ENCODE data around the gene SLC26A6. TPM values are rescaled to one million over a fixed set of nuclear protein-coding genes. Genes with fewer than 3 reads are reported as not detected.
A peak's percentile ranks its signal among the peaks of the same experiment; 100 is the strongest.

SLC26A6 gene
- total RNA-seq, 2 experiments from 2014 or later = 13.5 to 14.4 TPM

DNA sequence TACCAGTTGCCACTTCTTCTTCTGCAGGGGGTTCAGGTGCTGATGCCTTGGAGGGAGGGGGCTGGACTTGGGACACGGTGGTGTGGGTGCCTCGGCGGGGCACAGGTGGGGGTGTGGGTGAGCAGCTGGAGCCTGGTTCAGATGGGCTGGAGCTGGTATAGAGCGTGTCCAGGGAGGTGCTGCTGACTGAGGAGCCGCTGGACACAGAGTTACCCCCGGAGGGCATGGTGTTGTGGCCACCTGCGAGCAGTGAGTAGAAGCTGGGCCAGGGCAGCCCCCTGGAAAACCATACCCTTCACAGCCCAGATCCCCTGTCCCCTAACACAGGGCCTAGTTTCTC lies 46.2 kb upstream of the SLC26A6 start:
- TF ChIP-seq, protein P1, sequence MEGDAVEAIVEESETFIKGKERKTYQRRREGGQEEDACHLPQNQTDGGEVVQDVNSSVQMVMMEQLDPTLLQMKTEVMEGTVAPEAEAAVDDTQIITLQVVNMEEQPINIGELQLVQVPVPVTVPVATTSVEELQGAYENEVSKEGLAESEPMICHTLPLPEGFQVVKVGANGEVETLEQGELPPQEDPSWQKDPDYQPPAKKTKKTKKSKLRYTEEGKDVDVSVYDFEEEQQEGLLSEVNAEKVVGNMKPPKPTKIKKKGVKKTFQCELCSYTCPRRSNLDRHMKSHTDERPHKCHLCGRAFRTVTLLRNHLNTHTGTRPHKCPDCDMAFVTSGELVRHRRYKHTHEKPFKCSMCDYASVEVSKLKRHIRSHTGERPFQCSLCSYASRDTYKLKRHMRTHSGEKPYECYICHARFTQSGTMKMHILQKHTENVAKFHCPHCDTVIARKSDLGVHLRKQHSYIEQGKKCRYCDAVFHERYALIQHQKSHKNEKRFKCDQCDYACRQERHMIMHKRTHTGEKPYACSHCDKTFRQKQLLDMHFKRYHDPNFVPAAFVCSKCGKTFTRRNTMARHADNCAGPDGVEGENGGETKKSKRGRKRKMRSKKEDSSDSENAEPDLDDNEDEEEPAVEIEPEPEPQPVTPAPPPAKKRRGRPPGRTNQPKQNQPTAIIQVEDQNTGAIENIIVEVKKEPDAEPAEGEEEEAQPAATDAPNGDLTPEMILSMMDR (IDR thresholded peaks at IDR 0.05) = no peak

DNA sequence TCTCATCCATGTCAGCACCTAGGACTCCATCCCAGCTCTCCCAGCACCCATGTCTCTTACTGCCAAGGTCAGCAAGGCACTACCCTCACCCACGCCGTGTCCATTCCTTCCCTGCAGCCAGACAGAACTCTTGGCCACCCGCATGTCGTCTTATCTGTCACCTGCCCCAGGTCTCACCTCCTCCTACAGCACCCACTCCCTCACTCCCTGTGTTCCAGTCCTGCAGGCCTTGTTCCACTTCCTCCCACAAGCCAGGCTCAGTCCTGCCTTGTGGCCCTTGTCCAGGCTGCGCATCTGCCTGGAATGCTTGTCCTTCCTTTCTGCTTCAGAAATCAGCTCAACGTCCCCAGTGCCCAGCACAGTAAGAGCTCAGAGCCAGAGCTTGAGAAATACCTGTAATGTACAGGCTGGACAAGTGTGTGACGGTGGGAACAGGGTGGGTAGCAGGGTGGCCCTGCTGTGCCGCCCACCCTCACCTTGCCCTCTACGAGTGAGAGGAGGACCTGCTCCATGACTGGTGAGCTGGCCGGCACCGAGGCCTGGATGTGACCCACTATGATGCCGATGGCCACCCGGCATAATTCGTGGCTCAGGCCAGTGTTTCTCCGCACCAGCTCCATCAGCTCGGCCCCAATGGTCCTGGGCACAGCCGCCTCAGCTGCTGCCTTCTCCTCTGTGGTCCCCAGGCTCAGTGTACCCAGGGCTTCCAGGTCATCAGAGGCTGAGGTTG lies 45.7 kb upstream of the SLC26A6 start:
- Histone ChIP-seq H3K4me3 (ENCODE audit: low read length) (no peak overlapping the region), H3K9me3 (ENCODE audit: control insufficient read depth in 1 of 2, insufficient read depth in 1 of 2, low read length in 2 of 2) (no peaks in the 10 kb centered on the region), H3K27me3 (ENCODE audit: control insufficient read depth in 1 of 2, insufficient read depth in 2 of 2, low read length in 2 of 2) (no peaks in the 10 kb centered on the region), H3K36me3 (ENCODE audit: insufficient read depth, low read length) (peaks cover 46% of the 10 kb centered on the region), H3K27ac (ENCODE audit: low read depth in 1 of 2, low read length in 2 of 2) (no peak overlapping the region), H3K4me1 (ENCODE audit: insufficient read depth, low read length) (peaks cover 31% of the 10 kb centered on the region)
- TF ChIP-seq, protein P1 (IDR thresholded peaks at IDR 0.05) = no peak
- Mint-ChIP-seq H3K27me3 (no peaks in the 10 kb centered on the region), H3K4me3 (peak overlapping the region; percentile 42), H3K36me3 (ENCODE audit: low read depth) (peaks cover 59% of the 10 kb centered on the region), H3K4me1 (ENCODE audit: low read depth) (peaks cover 43% of the 10 kb centered on the region), H3K27ac (no peak overlapping the region), H3K9me3 (no peaks in the 10 kb centered on the region)
- ChIA-PET POLR2A (no interaction called here), CTCF (no interaction called here)
- peak in 1 of 14 experiments; percentile 15 for DNase-seq
- intact Hi-C loops (cut with DNase I, micrococcal nuclease) = loop anchor here (10.0 kb wide), 2 partner anchors 1166 to 1824 kb away; partner anchors contain the start of genes CACNA2D2 (in 1 of the 2) and ELP6 (in 1 of the 2)
- no peak for ATAC-seq (ENCODE audit: poor library complexity)

More for the DNA sequence above, 46.2 kb upstream of the SLC26A6 start:
- Mint-ChIP-seq H3K9me3 (no peaks in the 10 kb centered on the region), H3K4me3 (no peak overlapping the region), H3K27ac (no peak overlapping the region), H3K4me1 (ENCODE audit: low read depth) (peaks cover 48% of the 10 kb centered on the region), H3K27me3 (no peaks in the 10 kb centered on the region), H3K36me3 (ENCODE audit: low read depth) (peaks cover 62% of the 10 kb centered on the region)
- peak in 1 of 14 experiments; percentile 14 for DNase-seq
- Histone ChIP-seq H3K27me3 (ENCODE audit: control insufficient read depth in 1 of 2, insufficient read depth in 2 of 2, low read length in 2 of 2) (no peaks in the 10 kb centered on the region), H3K36me3 (ENCODE audit: insufficient read depth, low read length) (peaks cover 46% of the 10 kb centered on the region), H3K27ac (ENCODE audit: low read depth in 1 of 2, low read length in 2 of 2) (no peak overlapping the region), H3K4me1 (ENCODE audit: insufficient read depth, low read length) (peaks cover 36% of the 10 kb centered on the region), H3K4me3 (ENCODE audit: low read length) (no peak overlapping the region), H3K9me3 (ENCODE audit: control insufficient read depth in 1 of 2, insufficient read depth in 1 of 2, low read length in 2 of 2) (no peaks in the 10 kb centered on the region)
- no peak for ATAC-seq (ENCODE audit: poor library complexity)
- ChIA-PET POLR2A (no interaction called here), CTCF (no interaction called here)
- intact Hi-C loops (cut with DNase I, micrococcal nuclease) = loop anchor here (10.0 kb wide), 2 partner anchors 1167 to 1823 kb away; partner anchors contain the start of genes CACNA2D2 (in 1 of the 2) and ELP6 (in 1 of the 2)

DNA sequence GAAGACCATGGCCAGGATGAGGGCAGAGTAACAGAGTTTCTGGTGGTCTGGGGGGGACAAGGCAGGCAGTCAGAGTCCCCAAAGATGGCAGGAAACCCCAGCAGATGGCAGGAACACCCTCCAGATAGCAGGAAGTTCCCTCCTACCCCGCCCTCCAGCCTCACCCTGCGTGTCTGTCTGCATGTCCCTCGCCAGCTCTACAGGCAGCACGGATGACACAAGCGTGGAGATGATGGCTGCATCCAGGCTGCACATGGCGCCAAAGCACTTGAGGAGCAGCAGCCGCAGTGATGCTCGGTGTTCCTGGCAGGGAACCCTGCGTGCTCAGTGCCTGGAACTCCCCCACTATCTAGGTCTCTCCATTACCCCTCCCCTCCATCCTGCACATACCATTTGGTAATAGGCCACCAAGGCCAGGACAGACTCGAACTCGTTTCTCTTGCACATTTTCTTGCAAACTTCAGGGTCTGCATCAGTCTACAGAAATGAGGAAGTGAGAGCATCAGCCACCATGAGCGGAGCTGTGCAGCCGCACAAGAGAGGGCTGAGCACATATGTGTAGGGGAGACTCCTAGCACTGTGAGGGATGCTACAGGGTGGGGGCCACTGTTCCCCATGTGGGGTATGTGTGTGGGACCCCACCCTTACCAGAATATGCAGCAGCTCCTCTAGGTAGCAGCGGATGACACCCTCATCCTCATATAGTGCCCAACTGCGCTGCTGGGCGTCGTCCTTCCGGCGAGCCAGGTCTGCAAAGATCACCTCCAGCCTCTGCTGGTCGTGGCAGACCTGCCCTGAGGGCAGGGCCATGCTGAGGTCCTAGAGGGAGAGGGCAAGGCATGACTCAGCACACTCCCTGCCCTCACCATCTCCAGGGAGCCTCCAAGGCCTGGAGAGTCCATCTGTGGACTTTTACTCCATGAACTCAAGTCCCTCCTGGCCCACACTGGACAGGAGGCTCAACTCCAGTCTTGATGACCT lies 44.4 kb upstream of the SLC26A6 start:
- Histone ChIP-seq H3K9me3 (ENCODE audit: control insufficient read depth in 1 of 2, insufficient read depth in 1 of 2, low read length in 2 of 2) (no peaks in the 10 kb centered on the region), H3K4me3 (ENCODE audit: low read length) (no peak overlapping the region), H3K36me3 (ENCODE audit: insufficient read depth, low read length) (peaks cover 46% of the 10 kb centered on the region), H3K27ac (ENCODE audit: low read depth in 1 of 2, low read length in 2 of 2) (no peak overlapping the region), H3K4me1 (ENCODE audit: insufficient read depth, low read length) (peaks cover 22% of the 10 kb centered on the region), H3K27me3 (ENCODE audit: control insufficient read depth in 1 of 2, insufficient read depth in 2 of 2, low read length in 2 of 2) (no peaks in the 10 kb centered on the region)
- Mint-ChIP-seq H3K4me1 (ENCODE audit: low read depth) (peaks cover 33% of the 10 kb centered on the region), H3K36me3 (ENCODE audit: low read depth) (peaks cover 54% of the 10 kb centered on the region), H3K27ac (no peak overlapping the region), H3K4me3 (no peak overlapping the region), H3K27me3 (no peaks in the 10 kb centered on the region), H3K9me3 (no peaks in the 10 kb centered on the region)
- DNase-seq = no peak
- no peak for ATAC-seq (ENCODE audit: poor library complexity)
- POLR2A ChIA-PET = no interaction called here
- intact Hi-C loops (cut with DNase I, micrococcal nuclease) = loop anchor here (10.0 kb wide), 2 partner anchors 1165 to 1825 kb away; partner anchors contain the start of genes CACNA2D2 (in 1 of the 2) and ELP6 (in 1 of the 2)
- CTCF ChIA-PET = no interaction called here
- TF ChIP-seq, protein P1 (IDR thresholded peaks at IDR 0.05) = no peak

All from CD4-positive, alpha-beta T cell (primary cell).